IMR-90 (cell line): Measurements from ENCODE around the gene GALNT7. TPM values are rescaled to one million over a fixed set of nuclear protein-coding genes. Genes with fewer than 3 reads are reported as not detected.

Source experiments
- ATAC-seq: fragments of 200-7000 bp; cut with Tn5 transposase; 2 replicates; pipeline ENCODE4 v1.9.1; 2020; ENCODE audit warnings: low read depth, mild to moderate bottlenecking, moderate library complexity
- BruUV-seq: library from RNA; stranded (reverse); fragments of 400-500 nt; replicated peaks from 2 replicates; lab custom pipeline; 2021; lab: Mats Ljungman, UMichigan
- CTCF ChIA-PET: fragments of 300-600 bp; formaldehyde crosslinking; extraction: SDS; loops from one replicate; lab custom pipeline; 2021; ENCODE audit warnings: antibody characterized with exemption; lab: Yijun Ruan, JAX
- POLR2A ChIA-PET: fragments of 300-600 bp; sonication (Branson Sonifier 250); formaldehyde crosslinking; loops from one replicate; lab custom pipeline; 2022; ENCODE audit warnings: antibody characterized with exemption; ENCODE audit not compliant: unreplicated experiment; lab: Charles Lee
- DNase-seq: peaks from one replicate; pipeline ENCODE4 v3.0.0; 2013
- H2AFZ ChIP-seq: replicated peaks from 2 replicates; pipeline ENCODE3; 2013; ENCODE audit warnings: low read length, mild to moderate bottlenecking; ENCODE audit not compliant: poor library complexity
- H2AK5ac ChIP-seq: 2 replicates; pipeline ENCODE4 v1.6.1; 2013; ENCODE audit warnings: low read depth, low read length, inconsistent platforms
- H2AK9ac ChIP-seq: replicated peaks from 2 replicates; pipeline ENCODE3; 2013; ENCODE audit warnings: mild to moderate bottlenecking, low read depth, low read length, moderate library complexity; ENCODE audit not compliant: poor library complexity
- H2BK120ac ChIP-seq: 2 replicates; pipeline ENCODE4 v1.6.1; 2013; ENCODE audit warnings: low read depth, low read length, inconsistent platforms
- H2BK15ac ChIP-seq: 3 replicates; pipeline ENCODE4 v1.6.1; 2013; ENCODE audit warnings: low read depth, low read length, inconsistent platforms
- H2BK20ac ChIP-seq: 2 replicates; pipeline ENCODE4 v1.6.1; 2013; ENCODE audit warnings: low read depth, mild to moderate bottlenecking, inconsistent platforms, low read length, moderate library complexity
- H2BK5ac ChIP-seq: 2 replicates; pipeline ENCODE4 v1.6.1; 2013; ENCODE audit warnings: mild to moderate bottlenecking, low read depth, low read length, inconsistent platforms; ENCODE audit not compliant: poor library complexity, severe bottlenecking
- H3K14ac ChIP-seq: replicated peaks from 2 replicates; pipeline ENCODE4 v1.6.1; 2013; ENCODE audit warnings: low read depth, low read length, inconsistent platforms
- H3K18ac ChIP-seq: 2 replicates; pipeline ENCODE4 v1.6.1; 2013; ENCODE audit warnings: low read depth, low read length, control low read depth
- H3K23ac ChIP-seq: 2 replicates; pipeline ENCODE4 v1.6.1; 2013; ENCODE audit warnings: low read depth, low read length, inconsistent platforms
- H3K27ac ChIP-seq: 2 replicates; pipeline ENCODE4 v1.5.1; 2013; ENCODE audit warnings: mild to moderate bottlenecking, control low read depth, low read length; ENCODE audit not compliant: insufficient read depth
- H3K27me3 ChIP-seq: 2 replicates; pipeline ENCODE4 v1.6.1; 2013; ENCODE audit warnings: low read length; ENCODE audit not compliant: control insufficient read depth, insufficient read depth
- H3K36me3 ChIP-seq: 2 replicates; pipeline ENCODE4 v1.6.1; 2013; ENCODE audit warnings: low read length, mixed read lengths; ENCODE audit not compliant: control insufficient read depth, insufficient read depth
- H3K4ac ChIP-seq: 2 replicates; pipeline ENCODE4 v1.6.1; 2013; ENCODE audit warnings: low read depth, low read length, inconsistent platforms
- H3K4me1 ChIP-seq: 2 replicates; pipeline ENCODE4 v1.6.1; 2013; ENCODE audit warnings: low read length, mixed read lengths; ENCODE audit not compliant: control insufficient read depth, insufficient read depth
- H3K4me2 ChIP-seq: 2 replicates; pipeline ENCODE4 v1.6.1; 2013; ENCODE audit warnings: low read depth, mild to moderate bottlenecking, control low read depth, low read length, moderate library complexity
- H3K4me3 ChIP-seq: 2 replicates; pipeline ENCODE4 v1.5.1; 2013; ENCODE audit warnings: low read depth, mild to moderate bottlenecking, control low read depth, low read length, moderate library complexity; ENCODE audit not compliant: insufficient read depth
- H3K56ac ChIP-seq: 2 replicates; pipeline ENCODE4 v1.6.1; 2013; ENCODE audit warnings: low read length, inconsistent platforms; ENCODE audit not compliant: insufficient read depth; ENCODE audit errors: extremely low read depth
- H3K79me1 ChIP-seq, 2 experiments: 2 replicates each; pipeline ENCODE4 v1.6.1; 2013; ENCODE audit warnings: low read length in 2 of 2, inconsistent platforms in 1 of 2, low read depth in 1 of 2
- H3K9ac ChIP-seq: 2 replicates; pipeline ENCODE4 v1.6.1; 2013; ENCODE audit warnings: low read depth, low read length, control low read depth
- H3K9me1 ChIP-seq: 2 replicates; pipeline ENCODE4 v1.6.1; 2013; ENCODE audit warnings: low read length, inconsistent platforms; ENCODE audit not compliant: insufficient read depth
- H3K9me3 ChIP-seq: 2 replicates; pipeline ENCODE4 v1.6.1; 2013; ENCODE audit warnings: low read length; ENCODE audit not compliant: control insufficient read depth, insufficient read depth
- H4K20me1 ChIP-seq: 2 replicates; pipeline ENCODE4 v1.6.1; 2013; ENCODE audit warnings: low read length, inconsistent platforms; ENCODE audit not compliant: insufficient read depth
- H4K5ac ChIP-seq: 2 replicates; pipeline ENCODE4 v1.6.1; 2013; ENCODE audit warnings: mild to moderate bottlenecking, low read depth, low read length, control low read depth
- H4K8ac ChIP-seq, 2 experiments: 2 replicates each; pipeline ENCODE4 v1.6.1; 2013; ENCODE audit warnings: low read depth in 2 of 2, low read length in 2 of 2, control low read depth in 1 of 2, inconsistent platforms in 1 of 2
- H4K91ac ChIP-seq: 2 replicates; pipeline ENCODE4 v1.6.1; 2013; ENCODE audit warnings: low read depth, low read length, inconsistent platforms; ENCODE audit not compliant: insufficient read depth
- BHLHE40 ChIP-seq: fragments of 150-350 bp; IDR thresholded peaks from 2 replicates; pipeline ENCODE4 v1.6.1; 2016; ENCODE audit warnings: mild to moderate bottlenecking, low read depth, low read length
- CEBPB ChIP-seq: IDR thresholded peaks from 2 replicates; pipeline ENCODE4 v1.6.1; 2012; ENCODE audit warnings: low read depth, low read length, improper control_type of control experiment
- CHD1 ChIP-seq: IDR thresholded peaks from 2 replicates; pipeline ENCODE4 v1.6.1; 2012; ENCODE audit warnings: low read depth, low read length, improper control_type of control experiment
- FOS ChIP-seq: fragments of 150-350 bp; IDR thresholded peaks from 2 replicates; pipeline ENCODE4 v1.6.1; 2016; ENCODE audit warnings: low read depth, low read length
- MAFK ChIP-seq: IDR thresholded peaks from 2 replicates; pipeline ENCODE4 v1.6.1; 2012; ENCODE audit warnings: low read depth, low read length, improper control_type of control experiment
- MAZ ChIP-seq: IDR thresholded peaks from 2 replicates; pipeline ENCODE4 v1.6.1; 2012; ENCODE audit warnings: low read depth, mild to moderate bottlenecking, low read length, improper control_type of control experiment, moderate library complexity, borderline replicate concordance
- MXI1 ChIP-seq: IDR thresholded peaks from 2 replicates; pipeline ENCODE4 v1.6.1; 2012; ENCODE audit warnings: low read depth, mild to moderate bottlenecking, low read length, moderate library complexity, borderline replicate concordance
- NFE2L2 ChIP-seq: fragments of 150-350 bp; IDR thresholded peaks from 2 replicates; pipeline ENCODE4 v1.6.1; 2016; ENCODE audit warnings: low read depth, mild to moderate bottlenecking, low read length
- POLR2A ChIP-seq: IDR thresholded peaks from 2 replicates; pipeline ENCODE4 v1.6.1; 2012; ENCODE audit warnings: mild to moderate bottlenecking, low read depth, low read length
- RAD21 ChIP-seq: IDR thresholded peaks from 2 replicates; pipeline ENCODE4 v1.6.1; 2012; ENCODE audit warnings: low read length, improper control_type of control experiment
- RCOR1 ChIP-seq: IDR thresholded peaks from 2 replicates; pipeline ENCODE4 v1.6.1; 2012; ENCODE audit warnings: mild to moderate bottlenecking, low read length, improper control_type of control experiment; ENCODE audit not compliant: insufficient replicate concordance
- RFX5 ChIP-seq: IDR thresholded peaks from 2 replicates; pipeline ENCODE4 v1.8.0; 2012; ENCODE audit warnings: low read depth, mild to moderate bottlenecking, low read length, moderate library complexity
- SMC3 ChIP-seq: fragments of 150-350 bp; IDR thresholded peaks from 2 replicates; pipeline ENCODE4 v1.6.1; 2016; ENCODE audit warnings: low read depth, mild to moderate bottlenecking, antibody characterized with exemption, low read length, moderate library complexity
- WGBS, 2 experiments: methylation state at CpG; one replicate each; pipeline versions ENCODE4 v1.1.5 to v1.1.7; 2013; ENCODE audit warnings: missing lambda C conversion rate in 2 of 2; ENCODE audit not compliant: insufficient read length in 1 of 2; ENCODE audit errors: extremely low coverage in 2 of 2; 5-methylcytosine and 5-hydroxymethylcytosine counted together
- dilution Hi-C: fragments of 300-500 bp; cut with HindIII; formaldehyde crosslinking; loops from one replicate; pipeline ENCODE4 v1.14.3; 2018; ENCODE audit warnings: low sequenced_read_pairs; ENCODE audit not compliant: unreplicated experiment
- in situ Hi-C: fragments of 300-500 bp; cut with MboI; formaldehyde crosslinking; loops from 3 replicates; pipeline ENCODE4 v1.14.3; 2019; ENCODE audit warnings: low sequenced_read_pairs, inconsistent platforms, mixed read lengths
- intact Hi-C: fragments of 100-400 bp; cut with micrococcal nuclease; formaldehyde crosslinking; loops from 2 replicates; pipeline ENCODE4 v1.10.0; 2022
- polyA plus RNA-seq, 3 experiments: library from polyadenylated mRNA; depleted of rRNA; stranded (reverse); fragments of >200 nt; gene quantifications; 2 replicates each; pipeline ENCODE4 v1.2.3, GENCODE V29; 2012; ENCODE audit warnings: low replicate concordance in 1 of 3
- total RNA-seq: library from RNA; depleted of rRNA; stranded (reverse); fragments of >200 nt; gene quantifications from 2 replicates; pipeline ENCODE4 v1.2.3, GENCODE V29; 2012
- TF ChIP-seq, protein P1 (sequence below): conservative IDR thresholded peaks from 2 replicates; pipeline ENCODE4 v1.5.1; 2012; ENCODE audit warnings: mild to moderate bottlenecking, low read depth, low read length, improper control_type of control experiment
- TF ChIP-seq, protein P2 (sequence below): fragments of 150-350 bp; IDR thresholded peaks from 2 replicates; pipeline ENCODE4 v1.6.1; 2017; ENCODE audit warnings: mild to moderate bottlenecking, antibody characterized with exemption, low read length, low read depth
- TF ChIP-seq, protein P3 (sequence below): fragments of 150-350 bp; IDR thresholded peaks from 2 replicates; pipeline ENCODE4 v1.6.1; 2016; ENCODE audit warnings: low read depth, mild to moderate bottlenecking, low read length, moderate library complexity, borderline replicate concordance

GALNT7 gene
- total and polyA plus RNA-seq, 2 of the 4 experiments (the other 2 are of a cell fraction), result 19.1 to 31.2 TPM

DNA sequence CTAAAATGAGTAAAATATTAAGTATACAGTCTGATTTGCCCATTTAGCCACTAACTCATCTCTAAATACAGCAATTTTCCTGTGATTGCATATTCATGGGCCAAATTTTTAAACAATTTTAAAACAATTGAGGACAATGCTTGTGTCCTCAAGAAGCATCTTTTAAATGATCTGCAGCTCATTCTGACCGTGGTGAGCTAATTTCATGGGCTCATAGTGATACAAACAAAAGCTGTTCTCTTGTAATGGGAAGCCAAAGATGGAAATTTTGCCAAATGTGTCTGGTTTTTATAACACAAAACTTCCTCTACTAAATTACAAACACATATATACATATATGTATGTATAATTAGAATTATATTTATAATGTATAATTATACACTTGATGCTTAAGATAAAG lies 125.8 kb downstream of the GALNT7 start:
- Histone ChIP-seq H4K91ac (no peak overlapping the region), H2AFZ (no peak overlapping the region), H3K23ac (no peak overlapping the region), H3K56ac (no peak overlapping the region), H3K27me3 (no peaks in the 10 kb centered on the region), H3K36me3 (no peaks in the 10 kb centered on the region), H2BK15ac (no peak overlapping the region), H2AK5ac (no peak overlapping the region), H3K4me1 (no peaks in the 10 kb centered on the region), H3K14ac (no peak overlapping the region), H2AK9ac (no peak overlapping the region), H3K79me1 (no peaks in the 10 kb centered on the region), H2BK120ac (no peak overlapping the region), H4K5ac (no peak overlapping the region), H3K9me3 (no peaks in the 10 kb centered on the region), H2BK20ac (no peak overlapping the region), H2BK5ac (no peak overlapping the region), H3K9me1 (0 out of 2 replicates have a peak, but pooled peaks cover 3% of the 10 kb centered on the region), H4K8ac (no peak overlapping the region), H3K18ac (no peak overlapping the region), H3K27ac (no peak overlapping the region), H3K4me2 (no peak overlapping the region), H4K20me1 (no peaks in the 10 kb centered on the region), H3K4ac (no peak overlapping the region), H3K4me3 (no peak overlapping the region), H3K9ac (no peak overlapping the region)
- no peak for DNase-seq
- intact Hi-C loops (no loop called here), in situ Hi-C loops (no loop called here), dilution Hi-C loops (no loop called here)
- BruUV-seq, result no TSS peak
- TF ChIP-seq MAZ (no peak), CEBPB (no peak), FOS (no peak), SMC3 (no peak), MAFK (no peak), BHLHE40 (no peak), MXI1 (no peak), POLR2A (no peak), NFE2L2 (no peak), RFX5 (no peak), RAD21 (no peak), RCOR1 (no peak), CHD1 (no peak)
- TF ChIP-seq, protein P1, sequence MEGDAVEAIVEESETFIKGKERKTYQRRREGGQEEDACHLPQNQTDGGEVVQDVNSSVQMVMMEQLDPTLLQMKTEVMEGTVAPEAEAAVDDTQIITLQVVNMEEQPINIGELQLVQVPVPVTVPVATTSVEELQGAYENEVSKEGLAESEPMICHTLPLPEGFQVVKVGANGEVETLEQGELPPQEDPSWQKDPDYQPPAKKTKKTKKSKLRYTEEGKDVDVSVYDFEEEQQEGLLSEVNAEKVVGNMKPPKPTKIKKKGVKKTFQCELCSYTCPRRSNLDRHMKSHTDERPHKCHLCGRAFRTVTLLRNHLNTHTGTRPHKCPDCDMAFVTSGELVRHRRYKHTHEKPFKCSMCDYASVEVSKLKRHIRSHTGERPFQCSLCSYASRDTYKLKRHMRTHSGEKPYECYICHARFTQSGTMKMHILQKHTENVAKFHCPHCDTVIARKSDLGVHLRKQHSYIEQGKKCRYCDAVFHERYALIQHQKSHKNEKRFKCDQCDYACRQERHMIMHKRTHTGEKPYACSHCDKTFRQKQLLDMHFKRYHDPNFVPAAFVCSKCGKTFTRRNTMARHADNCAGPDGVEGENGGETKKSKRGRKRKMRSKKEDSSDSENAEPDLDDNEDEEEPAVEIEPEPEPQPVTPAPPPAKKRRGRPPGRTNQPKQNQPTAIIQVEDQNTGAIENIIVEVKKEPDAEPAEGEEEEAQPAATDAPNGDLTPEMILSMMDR, result no peak
- TF ChIP-seq, protein P2, sequence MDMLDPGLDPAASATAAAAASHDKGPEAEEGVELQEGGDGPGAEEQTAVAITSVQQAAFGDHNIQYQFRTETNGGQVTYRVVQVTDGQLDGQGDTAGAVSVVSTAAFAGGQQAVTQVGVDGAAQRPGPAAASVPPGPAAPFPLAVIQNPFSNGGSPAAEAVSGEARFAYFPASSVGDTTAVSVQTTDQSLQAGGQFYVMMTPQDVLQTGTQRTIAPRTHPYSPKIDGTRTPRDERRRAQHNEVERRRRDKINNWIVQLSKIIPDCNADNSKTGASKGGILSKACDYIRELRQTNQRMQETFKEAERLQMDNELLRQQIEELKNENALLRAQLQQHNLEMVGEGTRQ, result no peak
- TF ChIP-seq, protein P3, sequence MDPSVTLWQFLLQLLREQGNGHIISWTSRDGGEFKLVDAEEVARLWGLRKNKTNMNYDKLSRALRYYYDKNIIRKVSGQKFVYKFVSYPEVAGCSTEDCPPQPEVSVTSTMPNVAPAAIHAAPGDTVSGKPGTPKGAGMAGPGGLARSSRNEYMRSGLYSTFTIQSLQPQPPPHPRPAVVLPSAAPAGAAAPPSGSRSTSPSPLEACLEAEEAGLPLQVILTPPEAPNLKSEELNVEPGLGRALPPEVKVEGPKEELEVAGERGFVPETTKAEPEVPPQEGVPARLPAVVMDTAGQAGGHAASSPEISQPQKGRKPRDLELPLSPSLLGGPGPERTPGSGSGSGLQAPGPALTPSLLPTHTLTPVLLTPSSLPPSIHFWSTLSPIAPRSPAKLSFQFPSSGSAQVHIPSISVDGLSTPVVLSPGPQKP, result no peak
- ChIA-PET POLR2A (no interaction called here), CTCF (interaction anchor here (0.6 kb wide), 1 partner anchor 25 kb away, joined by 3 read pairs; no protein-coding TSS in a partner anchor)
- no CpG with 5 or more reads among the region's 1 CpG for WGBS, 2 experiments
- ATAC-seq, result no peak
